HepG2 (cell line): ENCODE data around the gene MBD2. TPM values are rescaled to one million over a fixed set of nuclear protein-coding genes. Genes with fewer than 3 reads are reported as not detected.
A peak's percentile ranks its signal among the peaks of the same experiment; 100 is the strongest.

Experiments
- FOXK2 ChIP-seq: fragments of 450-650 bp; IDR thresholded peaks from 2 replicates; pipeline ENCODE4 v1.6.1; 2016
- IRX3 ChIP-seq: sonication (generic); formaldehyde crosslinking; IDR thresholded peaks from 2 replicates; pipeline ENCODE4 v1.8.1; 2023; ENCODE audit warnings: mild to moderate bottlenecking, low read depth, missing genetic modification reagents, borderline replicate concordance
- MAZ ChIP-seq, 2 experiments: sonication (generic) in 1 of 2; formaldehyde crosslinking in 1 of 2; IDR thresholded peaks; 2 replicates each; pipeline versions ENCODE4 v1.5.0 to v1.6.1; 2012 to 2020; ENCODE audit warnings: low read depth in 2 of 2, mild to moderate bottlenecking in 2 of 2, borderline replicate concordance in 1 of 2, improper control_type of control experiment in 1 of 2, low read length in 1 of 2, missing genetic modification reagents in 1 of 2, moderate library complexity in 1 of 2
- NR2F1 ChIP-seq, 2 experiments: fragments of 450-650 bp in 1 of 2; formaldehyde crosslinking in 1 of 2; IDR thresholded peaks; 2 replicates each; pipeline versions ENCODE4 v1.5.0 to v1.6.1; 2016 to 2020; ENCODE audit warnings: mild to moderate bottlenecking in 1 of 2, missing compliant biosample characterization in 1 of 2, missing genetic modification reagents in 1 of 2, moderate library complexity in 1 of 2
- POGZ ChIP-seq: sonication (generic); formaldehyde crosslinking; IDR thresholded peaks from 2 replicates; pipeline ENCODE4 v1.4.0; 2020; ENCODE audit warnings: mild to moderate bottlenecking, missing genetic modification reagents
- TBL1XR1 ChIP-seq: fragments of 150-350 bp; IDR thresholded peaks from 2 replicates; pipeline ENCODE4 v1.6.1; 2014; ENCODE audit warnings: borderline replicate concordance, low read length; ENCODE audit not compliant: partially characterized antibody
- TCF7 ChIP-seq: sonication (generic); IDR thresholded peaks from 2 replicates; pipeline ENCODE4 v1.6.1; 2016; ENCODE audit warnings: antibody characterized with exemption, low read depth
- ZBTB42 ChIP-seq: sonication (generic); formaldehyde crosslinking; IDR thresholded peaks from 2 replicates; pipeline ENCODE4 v1.5.0; 2020; ENCODE audit warnings: mild to moderate bottlenecking, missing genetic modification reagents
- ZFYVE20 ChIP-seq: sonication (generic); formaldehyde crosslinking; IDR thresholded peaks from 2 replicates; pipeline ENCODE4 v1.8.0; 2023; ENCODE audit warnings: low read depth, mild to moderate bottlenecking, moderate library complexity, missing genetic modification reagents, borderline replicate concordance
- ZNF547 ChIP-seq: sonication (generic); formaldehyde crosslinking; IDR thresholded peaks from 2 replicates; pipeline ENCODE4 v1.5.1; 2020; ENCODE audit warnings: mild to moderate bottlenecking, missing genetic modification reagents
- ZNF850 ChIP-seq: sonication (generic); formaldehyde crosslinking; conservative IDR thresholded peaks from 2 replicates; pipeline ENCODE4 v1.9.0; 2021; ENCODE audit warnings: mild to moderate bottlenecking, missing genetic modification reagents
- polyA plus RNA-seq, 8 experiments: library from polyadenylated mRNA; depleted of rRNA in 3 of 8; stranded (reverse) in 7 of 8; unstranded in 1 of 8; fragments of >200 nt; fragmentation: Illumina TruSeq in 4 of 8; extraction: Trizol in 4 of 8; gene quantifications; 2 replicates each; pipeline versions ENCODE4 v1.2.1 to v1.2.3, GENCODE V29; 2011 to 2016; ENCODE audit warnings: low read depth in 4 of 8, missing spikeins in 1 of 8, mixed read lengths in 1 of 8; ENCODE audit not compliant: insufficient read depth in 1 of 8
- total RNA-seq, 5 experiments: library from RNA; depleted of rRNA; stranded (reverse); fragments of >200 nt; fragmentation: Illumina TruSeq; extraction: Trizol; gene quantifications; 2 replicates each; pipeline ENCODE4 v1.2.3, GENCODE V29; 2016; ENCODE audit warnings: low read depth in 1 of 5
- TF ChIP-seq, protein P1 (sequence below): sonication (generic); formaldehyde crosslinking; IDR thresholded peaks from 2 replicates; pipeline ENCODE4 v1.4.0; 2020; ENCODE audit warnings: mild to moderate bottlenecking, missing genetic modification reagents
- TF ChIP-seq, protein P2 (sequence below): sonication (generic); formaldehyde crosslinking; IDR thresholded peaks from 2 replicates; pipeline ENCODE4 v1.4.0; 2020; ENCODE audit warnings: mild to moderate bottlenecking, low read depth, missing genetic modification reagents
- TF ChIP-seq, protein P3 (sequence below), 2 experiments: sonication (generic) in 1 of 2; formaldehyde crosslinking in 1 of 2; IDR thresholded peaks; 2 replicates each; pipeline versions ENCODE4 v1.6.1 to v1.9.0; 2014 to 2022; ENCODE audit warnings: antibody characterized with exemption in 1 of 2, borderline replicate concordance in 1 of 2, inconsistent platforms in 1 of 2, low read depth in 1 of 2, missing genetic modification reagents in 1 of 2
- TF ChIP-seq, protein P4 (sequence below): sonication (generic); formaldehyde crosslinking; IDR thresholded peaks from 2 replicates; pipeline ENCODE4 v1.4.0; 2020; ENCODE audit warnings: missing genetic modification reagents, mild to moderate bottlenecking, borderline replicate concordance
- TF ChIP-seq, protein P5 (sequence below): sonication (generic); formaldehyde crosslinking; IDR thresholded peaks from 2 replicates; pipeline ENCODE4 v1.9.0; 2021; ENCODE audit warnings: missing genetic modification reagents, mild to moderate bottlenecking, borderline replicate concordance
- TF ChIP-seq, protein P6 (sequence below): IDR thresholded peaks from 2 replicates; pipeline ENCODE4 v1.6.1; 2012; ENCODE audit warnings: inconsistent platforms

Gene MBD2
- total and polyA plus RNA-seq, 2 of the 13 experiments (the other 11 are each of a cell fraction or from before 2014, with no cell fraction given) = 19.1 to 38.5 TPM

DNA sequence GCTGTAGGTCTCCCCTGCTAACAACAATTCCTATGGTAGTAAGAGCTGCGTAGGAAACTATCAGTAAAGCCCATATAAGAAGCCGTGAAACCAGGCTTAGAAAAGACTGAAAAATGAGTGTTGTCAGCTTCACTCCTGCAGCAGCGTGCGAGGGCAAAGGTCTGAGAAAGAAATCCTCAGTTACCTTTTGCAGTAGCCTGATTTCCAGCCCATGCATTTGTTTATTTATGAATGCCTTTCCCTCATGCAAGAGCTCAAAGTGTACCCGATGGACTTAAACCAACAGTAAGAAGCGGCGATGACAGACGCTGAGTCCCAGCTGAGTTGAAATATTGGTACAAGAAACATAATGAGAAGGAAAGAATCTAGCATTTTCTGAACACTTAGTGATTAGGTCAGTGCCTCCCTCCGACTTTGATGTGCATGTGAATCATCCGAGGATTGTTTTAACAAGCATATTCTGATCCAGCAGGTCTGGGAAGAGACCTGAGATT, 29.8 kb upstream of the MBD2 start (continued):
- no peak for TF ChIP-seq ZBTB42
- TF ChIP-seq IRX3 (CRISPR knock-in tag) = no peak
- TF ChIP-seq FOXK2 = no peak
- peak in 1 of 2 experiments; percentile 77; a peak in 1 of 4 replicates for TF ChIP-seq NR2F1 (CRISPR knock-in tag; IDR thresholded peaks at IDR 0.05)
- TF ChIP-seq, protein P1, sequence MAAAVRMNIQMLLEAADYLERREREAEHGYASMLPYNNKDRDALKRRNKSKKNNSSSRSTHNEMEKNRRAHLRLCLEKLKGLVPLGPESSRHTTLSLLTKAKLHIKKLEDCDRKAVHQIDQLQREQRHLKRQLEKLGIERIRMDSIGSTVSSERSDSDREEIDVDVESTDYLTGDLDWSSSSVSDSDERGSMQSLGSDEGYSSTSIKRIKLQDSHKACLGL (CRISPR knock-in tag) = no peak
- TF ChIP-seq, protein P2, sequence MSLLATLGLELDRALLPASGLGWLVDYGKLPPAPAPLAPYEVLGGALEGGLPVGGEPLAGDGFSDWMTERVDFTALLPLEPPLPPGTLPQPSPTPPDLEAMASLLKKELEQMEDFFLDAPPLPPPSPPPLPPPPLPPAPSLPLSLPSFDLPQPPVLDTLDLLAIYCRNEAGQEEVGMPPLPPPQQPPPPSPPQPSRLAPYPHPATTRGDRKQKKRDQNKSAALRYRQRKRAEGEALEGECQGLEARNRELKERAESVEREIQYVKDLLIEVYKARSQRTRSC (CRISPR knock-in tag) = no peak
- TF ChIP-seq ZNF850 (CRISPR knock-in tag) = no peak
- TF ChIP-seq, protein P3, sequence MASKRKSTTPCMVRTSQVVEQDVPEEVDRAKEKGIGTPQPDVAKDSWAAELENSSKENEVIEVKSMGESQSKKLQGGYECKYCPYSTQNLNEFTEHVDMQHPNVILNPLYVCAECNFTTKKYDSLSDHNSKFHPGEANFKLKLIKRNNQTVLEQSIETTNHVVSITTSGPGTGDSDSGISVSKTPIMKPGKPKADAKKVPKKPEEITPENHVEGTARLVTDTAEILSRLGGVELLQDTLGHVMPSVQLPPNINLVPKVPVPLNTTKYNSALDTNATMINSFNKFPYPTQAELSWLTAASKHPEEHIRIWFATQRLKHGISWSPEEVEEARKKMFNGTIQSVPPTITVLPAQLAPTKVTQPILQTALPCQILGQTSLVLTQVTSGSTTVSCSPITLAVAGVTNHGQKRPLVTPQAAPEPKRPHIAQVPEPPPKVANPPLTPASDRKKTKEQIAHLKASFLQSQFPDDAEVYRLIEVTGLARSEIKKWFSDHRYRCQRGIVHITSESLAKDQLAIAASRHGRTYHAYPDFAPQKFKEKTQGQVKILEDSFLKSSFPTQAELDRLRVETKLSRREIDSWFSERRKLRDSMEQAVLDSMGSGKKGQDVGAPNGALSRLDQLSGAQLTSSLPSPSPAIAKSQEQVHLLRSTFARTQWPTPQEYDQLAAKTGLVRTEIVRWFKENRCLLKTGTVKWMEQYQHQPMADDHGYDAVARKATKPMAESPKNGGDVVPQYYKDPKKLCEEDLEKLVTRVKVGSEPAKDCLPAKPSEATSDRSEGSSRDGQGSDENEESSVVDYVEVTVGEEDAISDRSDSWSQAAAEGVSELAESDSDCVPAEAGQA (IDR thresholded peaks at IDR 0.05; ENCODE audit: low read depth) = no peak
- TF ChIP-seq, protein P3 (CRISPR knock-in tag; IDR thresholded peaks at IDR 0.05; ENCODE audit: borderline replicate concordance) = no peak
- no peak for TF ChIP-seq MAZ (IDR thresholded peaks at IDR 0.05; ENCODE audit: borderline replicate concordance, low read depth, low read length)
- TF ChIP-seq MAZ (CRISPR knock-in tag; IDR thresholded peaks at IDR 0.05; ENCODE audit: low read depth) = no peak
- TF ChIP-seq TCF7 = peak; percentile 68
- TF ChIP-seq POGZ = 0 out of 2 replicates have a peak, but pooled peaks have one; percentile 44
- no peak for TF ChIP-seq ZNF547 (CRISPR knock-in tag)
- no peak for TF ChIP-seq TBL1XR1
- TF ChIP-seq, protein P4, sequence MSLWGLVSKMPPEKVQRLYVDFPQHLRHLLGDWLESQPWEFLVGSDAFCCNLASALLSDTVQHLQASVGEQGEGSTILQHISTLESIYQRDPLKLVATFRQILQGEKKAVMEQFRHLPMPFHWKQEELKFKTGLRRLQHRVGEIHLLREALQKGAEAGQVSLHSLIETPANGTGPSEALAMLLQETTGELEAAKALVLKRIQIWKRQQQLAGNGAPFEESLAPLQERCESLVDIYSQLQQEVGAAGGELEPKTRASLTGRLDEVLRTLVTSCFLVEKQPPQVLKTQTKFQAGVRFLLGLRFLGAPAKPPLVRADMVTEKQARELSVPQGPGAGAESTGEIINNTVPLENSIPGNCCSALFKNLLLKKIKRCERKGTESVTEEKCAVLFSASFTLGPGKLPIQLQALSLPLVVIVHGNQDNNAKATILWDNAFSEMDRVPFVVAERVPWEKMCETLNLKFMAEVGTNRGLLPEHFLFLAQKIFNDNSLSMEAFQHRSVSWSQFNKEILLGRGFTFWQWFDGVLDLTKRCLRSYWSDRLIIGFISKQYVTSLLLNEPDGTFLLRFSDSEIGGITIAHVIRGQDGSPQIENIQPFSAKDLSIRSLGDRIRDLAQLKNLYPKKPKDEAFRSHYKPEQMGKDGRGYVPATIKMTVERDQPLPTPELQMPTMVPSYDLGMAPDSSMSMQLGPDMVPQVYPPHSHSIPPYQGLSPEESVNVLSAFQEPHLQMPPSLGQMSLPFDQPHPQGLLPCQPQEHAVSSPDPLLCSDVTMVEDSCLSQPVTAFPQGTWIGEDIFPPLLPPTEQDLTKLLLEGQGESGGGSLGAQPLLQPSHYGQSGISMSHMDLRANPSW (CRISPR knock-in tag) = no peak
- TF ChIP-seq, protein P5, sequence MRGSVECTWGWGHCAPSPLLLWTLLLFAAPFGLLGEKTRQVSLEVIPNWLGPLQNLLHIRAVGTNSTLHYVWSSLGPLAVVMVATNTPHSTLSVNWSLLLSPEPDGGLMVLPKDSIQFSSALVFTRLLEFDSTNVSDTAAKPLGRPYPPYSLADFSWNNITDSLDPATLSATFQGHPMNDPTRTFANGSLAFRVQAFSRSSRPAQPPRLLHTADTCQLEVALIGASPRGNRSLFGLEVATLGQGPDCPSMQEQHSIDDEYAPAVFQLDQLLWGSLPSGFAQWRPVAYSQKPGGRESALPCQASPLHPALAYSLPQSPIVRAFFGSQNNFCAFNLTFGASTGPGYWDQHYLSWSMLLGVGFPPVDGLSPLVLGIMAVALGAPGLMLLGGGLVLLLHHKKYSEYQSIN (CRISPR knock-in tag) = no peak
- no peak for TF ChIP-seq ZFYVE20 (CRISPR knock-in tag)
- TF ChIP-seq, protein P6, sequence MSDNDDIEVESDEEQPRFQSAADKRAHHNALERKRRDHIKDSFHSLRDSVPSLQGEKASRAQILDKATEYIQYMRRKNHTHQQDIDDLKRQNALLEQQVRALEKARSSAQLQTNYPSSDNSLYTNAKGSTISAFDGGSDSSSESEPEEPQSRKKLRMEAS = peak; percentile 51
